ENCODE results near the gene GALNT10. TPM values are rescaled to one million over a fixed set of nuclear protein-coding genes. Genes with fewer than 3 reads are reported as not detected.

Gene GALNT10
- total RNA-seq, 2 donors from 2014 or later, result 21.7 to 27.1 TPM

- H3K27me3 ChIP-seq (replicated peaks; ENCODE audit: insufficient read depth), result no peaks in the 10 kb centered on the region
- H3K27ac ChIP-seq, result no peak overlapping the region
- 96% methylated on average over 4 of the region's 4 CpGs for WGBS
- no peak for DNase-seq (ENCODE audit: low spot score)
- no peak overlapping the region for H3K4me3 ChIP-seq
- no peaks in the 10 kb centered on the region for H3K4me1 ChIP-seq (replicated peaks)
- TF ChIP-seq POLR2AphosphoS5 (IDR thresholded peaks at IDR 0.05), result no peak
- TF ChIP-seq, protein P1, sequence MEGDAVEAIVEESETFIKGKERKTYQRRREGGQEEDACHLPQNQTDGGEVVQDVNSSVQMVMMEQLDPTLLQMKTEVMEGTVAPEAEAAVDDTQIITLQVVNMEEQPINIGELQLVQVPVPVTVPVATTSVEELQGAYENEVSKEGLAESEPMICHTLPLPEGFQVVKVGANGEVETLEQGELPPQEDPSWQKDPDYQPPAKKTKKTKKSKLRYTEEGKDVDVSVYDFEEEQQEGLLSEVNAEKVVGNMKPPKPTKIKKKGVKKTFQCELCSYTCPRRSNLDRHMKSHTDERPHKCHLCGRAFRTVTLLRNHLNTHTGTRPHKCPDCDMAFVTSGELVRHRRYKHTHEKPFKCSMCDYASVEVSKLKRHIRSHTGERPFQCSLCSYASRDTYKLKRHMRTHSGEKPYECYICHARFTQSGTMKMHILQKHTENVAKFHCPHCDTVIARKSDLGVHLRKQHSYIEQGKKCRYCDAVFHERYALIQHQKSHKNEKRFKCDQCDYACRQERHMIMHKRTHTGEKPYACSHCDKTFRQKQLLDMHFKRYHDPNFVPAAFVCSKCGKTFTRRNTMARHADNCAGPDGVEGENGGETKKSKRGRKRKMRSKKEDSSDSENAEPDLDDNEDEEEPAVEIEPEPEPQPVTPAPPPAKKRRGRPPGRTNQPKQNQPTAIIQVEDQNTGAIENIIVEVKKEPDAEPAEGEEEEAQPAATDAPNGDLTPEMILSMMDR (IDR thresholded peaks at IDR 0.05), result no peak
- intact Hi-C loops (cut with DNase I), result no loop called here
- no peaks in the 10 kb centered on the region for H3K9me3 ChIP-seq
- no peaks in the 10 kb centered on the region for H3K36me3 ChIP-seq
Measured at GRCh38 chr5:154363411-154363810, 172.9 kb downstream of the GALNT10 start.

- 26% methylated on average over 2 of the region's 2 CpGs for WGBS
- no peaks in the 10 kb centered on the region for H3K27me3 ChIP-seq (replicated peaks; ENCODE audit: insufficient read depth)
- H3K9me3 ChIP-seq, result no peaks in the 10 kb centered on the region
- no peaks in the 10 kb centered on the region for H3K4me1 ChIP-seq (replicated peaks)
- intact Hi-C loops (cut with DNase I), result no loop called here
- no peak overlapping the region for H3K4me3 ChIP-seq
- no peaks in the 10 kb centered on the region for H3K36me3 ChIP-seq
- TF ChIP-seq, protein P1 (IDR thresholded peaks at IDR 0.05), result no peak
- TF ChIP-seq POLR2AphosphoS5 (IDR thresholded peaks at IDR 0.05) (no peak), POLR2A (IDR thresholded peaks at IDR 0.05) (no peak)
- DNase-seq (ENCODE audit: low spot score), result no peak
- no peak overlapping the region for H3K27ac ChIP-seq
Measured at GRCh38 chr5:154364771-154365170, 174.2 kb downstream of the GALNT10 start.

- no peak overlapping the region for H3K27ac ChIP-seq
- 17% methylated on average over 1 of the region's 1 CpG for WGBS
Measured at GRCh38 chr5:154365823-154366222, 175.3 kb downstream of the GALNT10 start.

GRCh38 chr5:154366353-154366752, 175.8 kb downstream of the GALNT10 start:
- DNase-seq (ENCODE audit: low spot score), result no peak
- H3K27ac ChIP-seq, result no peak overlapping the region
- intact Hi-C loops (cut with DNase I), result no loop called here
- TF ChIP-seq, protein P1 (IDR thresholded peaks at IDR 0.05), result no peak
- TF ChIP-seq POLR2A (IDR thresholded peaks at IDR 0.05) (no peak), POLR2AphosphoS5 (IDR thresholded peaks at IDR 0.05) (no peak)
- H3K27me3 ChIP-seq (replicated peaks; ENCODE audit: insufficient read depth), result no peaks in the 10 kb centered on the region
- 70% methylated on average over 2 of the region's 2 CpGs for WGBS
- no peaks in the 10 kb centered on the region for H3K4me1 ChIP-seq (replicated peaks)
- no peaks in the 10 kb centered on the region for H3K36me3 ChIP-seq
- no peaks in the 10 kb centered on the region for H3K9me3 ChIP-seq
- no peak overlapping the region for H3K4me3 ChIP-seq

More at GRCh38 chr5:154365823-154366222, 175.3 kb downstream of the GALNT10 start:
- intact Hi-C loops (cut with DNase I), result no loop called here
- Histone ChIP-seq H3K4me1 (replicated peaks) (no peaks in the 10 kb centered on the region), H3K36me3 (no peaks in the 10 kb centered on the region), H3K27me3 (replicated peaks; ENCODE audit: insufficient read depth) (no peaks in the 10 kb centered on the region), H3K9me3 (no peaks in the 10 kb centered on the region), H3K4me3 (no peak overlapping the region)
- no peak for DNase-seq (ENCODE audit: low spot score)
- TF ChIP-seq POLR2A (IDR thresholded peaks at IDR 0.05), result no peak
- no peak for TF ChIP-seq POLR2AphosphoS5 (IDR thresholded peaks at IDR 0.05)
- TF ChIP-seq, protein P1 (IDR thresholded peaks at IDR 0.05), result no peak

DNA sequence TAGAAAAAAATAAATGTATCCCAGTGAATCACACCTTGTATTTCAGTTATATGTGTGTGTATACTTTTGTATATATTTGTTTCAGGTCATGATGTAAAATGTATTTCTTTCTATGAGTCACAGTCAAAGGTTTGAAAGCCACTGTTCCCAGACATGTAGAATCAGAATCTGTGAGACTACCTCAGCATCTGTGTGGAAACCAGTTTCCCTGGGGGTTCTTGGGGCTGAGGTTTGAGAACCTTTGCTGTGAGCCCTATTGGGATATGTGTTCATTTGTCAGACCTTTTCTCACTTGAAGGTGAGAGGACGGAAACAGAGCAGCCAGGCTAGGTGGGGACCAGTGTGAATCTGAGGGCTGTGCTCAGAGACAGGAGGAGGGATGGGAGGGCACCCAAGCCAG, 176.6 kb downstream of the GALNT10 start:
- Histone ChIP-seq H3K4me1 (replicated peaks) (no peaks in the 10 kb centered on the region), H3K4me3 (no peak overlapping the region), H3K27me3 (replicated peaks; ENCODE audit: insufficient read depth) (no peaks in the 10 kb centered on the region), H3K27ac (no peak overlapping the region), H3K9me3 (no peaks in the 10 kb centered on the region), H3K36me3 (no peaks in the 10 kb centered on the region)
- intact Hi-C loops (cut with DNase I), result no loop called here
- 89% methylated on average over 1 of the region's 1 CpG for WGBS
- DNase-seq (ENCODE audit: low spot score), result no peak
- TF ChIP-seq, protein P1 (IDR thresholded peaks at IDR 0.05), result no peak
- TF ChIP-seq POLR2A (IDR thresholded peaks at IDR 0.05) (no peak), POLR2AphosphoS5 (IDR thresholded peaks at IDR 0.05) (no peak)
